ENCODE results near the gene IPCEF1.

The IPCEF1 gene

DNA sequence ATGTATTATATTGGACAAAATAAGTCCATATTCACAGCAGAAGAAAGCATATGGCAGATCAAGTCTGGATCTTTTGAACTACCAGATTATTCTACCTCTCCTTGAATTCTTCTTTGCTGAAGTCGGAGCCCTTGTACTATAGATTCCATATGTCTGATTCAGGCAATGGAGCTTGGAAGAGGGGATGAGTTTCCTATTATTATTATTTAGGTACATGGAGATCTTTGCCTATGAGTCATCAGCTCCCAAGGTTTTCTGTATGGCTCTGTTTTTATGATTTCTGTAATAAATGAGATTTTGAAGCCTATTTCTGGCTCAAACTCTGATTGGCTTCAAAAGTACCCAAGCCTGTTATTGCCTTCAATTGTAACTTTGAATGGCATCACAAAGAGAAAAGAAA is 245.6 kb downstream of the IPCEF1 start:
- TF ChIP-seq, protein P1, sequence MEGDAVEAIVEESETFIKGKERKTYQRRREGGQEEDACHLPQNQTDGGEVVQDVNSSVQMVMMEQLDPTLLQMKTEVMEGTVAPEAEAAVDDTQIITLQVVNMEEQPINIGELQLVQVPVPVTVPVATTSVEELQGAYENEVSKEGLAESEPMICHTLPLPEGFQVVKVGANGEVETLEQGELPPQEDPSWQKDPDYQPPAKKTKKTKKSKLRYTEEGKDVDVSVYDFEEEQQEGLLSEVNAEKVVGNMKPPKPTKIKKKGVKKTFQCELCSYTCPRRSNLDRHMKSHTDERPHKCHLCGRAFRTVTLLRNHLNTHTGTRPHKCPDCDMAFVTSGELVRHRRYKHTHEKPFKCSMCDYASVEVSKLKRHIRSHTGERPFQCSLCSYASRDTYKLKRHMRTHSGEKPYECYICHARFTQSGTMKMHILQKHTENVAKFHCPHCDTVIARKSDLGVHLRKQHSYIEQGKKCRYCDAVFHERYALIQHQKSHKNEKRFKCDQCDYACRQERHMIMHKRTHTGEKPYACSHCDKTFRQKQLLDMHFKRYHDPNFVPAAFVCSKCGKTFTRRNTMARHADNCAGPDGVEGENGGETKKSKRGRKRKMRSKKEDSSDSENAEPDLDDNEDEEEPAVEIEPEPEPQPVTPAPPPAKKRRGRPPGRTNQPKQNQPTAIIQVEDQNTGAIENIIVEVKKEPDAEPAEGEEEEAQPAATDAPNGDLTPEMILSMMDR (IDR thresholded peaks at IDR 0.05; ENCODE audit: low read depth, low read length): no peak
- H3K4me3 ChIP-seq (ENCODE audit: low read depth, low read length): no peak overlapping the region
- no peaks in the 10 kb centered on the region for H3K36me3 ChIP-seq
- no peaks in the 10 kb centered on the region for H3K4me1 ChIP-seq
- no peaks in the 10 kb centered on the region for H3K9me3 ChIP-seq
- no peak for DNase-seq
- no peaks in the 10 kb centered on the region for H3K27me3 ChIP-seq

DNA sequence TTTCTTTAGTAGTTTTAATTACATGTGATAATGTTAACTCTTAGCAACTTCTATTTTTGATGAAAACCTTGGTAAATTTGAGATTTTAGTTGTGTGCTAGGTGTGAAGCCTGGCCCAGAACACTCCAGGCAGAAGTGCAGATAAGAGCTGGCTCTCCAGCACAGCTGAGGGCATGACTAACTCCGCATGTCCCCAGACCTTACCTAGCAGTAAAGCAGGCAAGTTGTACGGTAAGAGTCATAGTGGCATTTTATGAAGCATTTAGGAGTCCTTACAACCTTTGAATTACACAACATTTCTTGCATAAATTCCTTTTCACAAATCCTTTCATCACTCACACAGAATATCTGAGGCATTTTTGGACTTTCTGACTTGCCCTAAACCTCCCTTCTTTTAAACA is 250.4 kb downstream of the IPCEF1 start:
- no peak for DNase-seq
- no peaks in the 10 kb centered on the region for H3K27me3 ChIP-seq
- H3K4me1 ChIP-seq: no peaks in the 10 kb centered on the region
- H3K4me3 ChIP-seq (ENCODE audit: low read depth, low read length): no peak overlapping the region
- TF ChIP-seq, protein P1 (IDR thresholded peaks at IDR 0.05; ENCODE audit: low read depth, low read length): no peak
- no peaks in the 10 kb centered on the region for H3K36me3 ChIP-seq
- no peaks in the 10 kb centered on the region for H3K9me3 ChIP-seq
